Vagina (tissue), 2 donors: ENCODE data around the gene CACNA1I. TPM values are rescaled to one million over a fixed set of nuclear protein-coding genes. Genes with fewer than 3 reads are reported as not detected.

Experiments
- DNase-seq, 2 donors: peaks; one replicate each; pipeline ENCODE4 v3.0.0-alpha.2; 2017; ENCODE audit errors: extremely low spot score in 2 of 2
- H3K27ac ChIP-seq: fragments of 200-600 bp; sonication (generic); one replicate; pipeline ENCODE4 v1.5.1; 2019
- H3K27me3 ChIP-seq: fragments of 200-600 bp; sonication (generic); one replicate; pipeline ENCODE4 v1.5.1; 2019
- H3K36me3 ChIP-seq, 2 donors: fragments of 200-600 bp; sonication (generic); one replicate each; pipeline ENCODE4 v1.5.1; 2017 to 2019
- H3K4me1 ChIP-seq: fragments of 200-600 bp; sonication (generic); one replicate; pipeline ENCODE4 v1.5.1; 2019
- H3K4me3 ChIP-seq, 2 donors: fragments of 200-600 bp; sonication (generic); 1 replicate in 1 of 2; 2 replicates in 1 of 2; pipeline ENCODE4 v1.5.1; 2016 to 2019
- H3K9me3 ChIP-seq: fragments of 200-600 bp; sonication (generic); one replicate; pipeline ENCODE4 v1.5.1; 2019
- CTCF ChIP-seq, 3 experiments: fragments of 450-650 bp in 2 of 3; fragments of 200-600 bp in 1 of 3; sonication (generic) in 1 of 3; IDR thresholded peaks; one replicate each; pipeline ENCODE4 v1.5.1; 2017 to 2019; ENCODE audit warnings: antibody characterized with exemption in 3 of 3, mild to moderate bottlenecking in 2 of 3, moderate library complexity in 2 of 3
- POLR2A ChIP-seq, 2 donors: fragments of 450-650 bp; IDR thresholded peaks; one replicate each; pipeline ENCODE4 v1.6.1; 2017; ENCODE audit warnings: antibody characterized with exemption in 2 of 2, mild to moderate bottlenecking in 2 of 2, moderate library complexity in 2 of 2
- POLR2AphosphoS5 ChIP-seq, 2 donors: sonication (generic); formaldehyde crosslinking; IDR thresholded peaks; one replicate each; pipeline ENCODE4 v1.9.0; 2017; ENCODE audit warnings: antibody characterized with exemption in 2 of 2, mild to moderate bottlenecking in 2 of 2, low read depth in 1 of 2; ENCODE audit not compliant: insufficient read depth in 1 of 2
- intact Hi-C: fragments of 100-400 bp; cut with DNase I; formaldehyde crosslinking; loops from one replicate; pipeline ENCODE4 v1.15.1; 2023
- total RNA-seq: library from RNA; depleted of rRNA; stranded (reverse); fragments of >200 nt; gene quantifications from one replicate; pipeline ENCODE4 v1.2.3, GENCODE V29; 2016

The CACNA1I gene
- total RNA-seq, 1 donor from 2014 or later, result 1.2 TPM

GRCh38 chr22:39528080-39528661, 42.4 kb upstream of the CACNA1I start:
- DNase-seq, result no peak
- H3K4me3 ChIP-seq, result peak overlapping the region in 1 of 2 donors; percentile 1
- no peaks in the 10 kb centered on the region for H3K27me3 ChIP-seq
- no peaks in the 10 kb centered on the region for H3K9me3 ChIP-seq
- H3K27ac ChIP-seq, result peak overlapping the region; percentile 66
- peaks cover 86% of the 10 kb centered on the region for H3K4me1 ChIP-seq
- H3K36me3 ChIP-seq, result peaks cover 0 to 15% of the 10 kb centered on the region in 2 donors
- intact Hi-C loops, result loop anchor here (10.0 kb wide), 1 partner anchor 353 kb away; no protein-coding TSS in a partner anchor
- TF ChIP-seq POLR2AphosphoS5 (IDR thresholded peaks at IDR 0.05; ENCODE audit: insufficient read depth in 1 of 2, low read depth in 1 of 2), result no peak
- no peak for TF ChIP-seq POLR2A (IDR thresholded peaks at IDR 0.05)
- no peak for TF ChIP-seq CTCF (IDR thresholded peaks at IDR 0.05)

GRCh38 chr22:39528681-39529486, 41.7 kb upstream of the CACNA1I start:
- intact Hi-C loops, result loop anchor here (10.0 kb wide), 1 partner anchor 354 kb away; no protein-coding TSS in a partner anchor
- peaks cover 0 to 13% of the 10 kb centered on the region in 2 donors for H3K36me3 ChIP-seq
- H3K4me1 ChIP-seq, result peaks cover 79% of the 10 kb centered on the region
- peak; percentile 65 to 83 for TF ChIP-seq POLR2AphosphoS5 (IDR thresholded peaks at IDR 0.05; ENCODE audit: insufficient read depth in 1 of 2, low read depth in 1 of 2)
- peak; percentile 80 to 99 (median 98) for TF ChIP-seq CTCF (IDR thresholded peaks at IDR 0.05)
- peak in 1 of 2 donors; percentile 64 for TF ChIP-seq POLR2A (IDR thresholded peaks at IDR 0.05)
- no peaks in the 10 kb centered on the region for H3K27me3 ChIP-seq
- DNase-seq, result no peak
- H3K9me3 ChIP-seq, result no peaks in the 10 kb centered on the region
- peak overlapping the region; percentile 9 to 22 for H3K4me3 ChIP-seq
- peak overlapping the region; percentile 66 for H3K27ac ChIP-seq

- Histone ChIP-seq H3K4me3 (peak overlapping the region; percentile 9 to 22), H3K27me3 (no peaks in the 10 kb centered on the region), H3K27ac (peak overlapping the region; percentile 66), H3K36me3 (peaks cover 0 to 8% of the 10 kb centered on the region in 2 donors), H3K4me1 (peaks cover 78% of the 10 kb centered on the region), H3K9me3 (no peaks in the 10 kb centered on the region)
- DNase-seq, result no peak
- TF ChIP-seq POLR2A (IDR thresholded peaks at IDR 0.05) (no peak), POLR2AphosphoS5 (IDR thresholded peaks at IDR 0.05; ENCODE audit: insufficient read depth in 1 of 2, low read depth in 1 of 2) (no peak), CTCF (IDR thresholded peaks at IDR 0.05) (peak in 1 of 3 experiments; percentile 49)
- intact Hi-C loops, result loop anchor here (10.0 kb wide), 1 partner anchor 355 kb away; no protein-coding TSS in a partner anchor
Observed at GRCh38 chr22:39529487-39529851, 41.1 kb upstream of the CACNA1I start.

- H3K27ac ChIP-seq, result peak overlapping the region; percentile 66
- H3K9me3 ChIP-seq, result no peaks in the 10 kb centered on the region
- intact Hi-C loops, result loop anchor here (10.0 kb wide), 1 partner anchor 815 kb away; the partner anchor contains the start of gene ADSL
- H3K4me1 ChIP-seq, result peaks cover 78% of the 10 kb centered on the region
- no peak for DNase-seq
- peaks cover 0 to 5% of the 10 kb centered on the region in 2 donors for H3K36me3 ChIP-seq
- H3K27me3 ChIP-seq, result no peaks in the 10 kb centered on the region
- no peak for TF ChIP-seq POLR2AphosphoS5 (IDR thresholded peaks at IDR 0.05; ENCODE audit: insufficient read depth in 1 of 2, low read depth in 1 of 2)
- TF ChIP-seq CTCF (IDR thresholded peaks at IDR 0.05), result no peak
- TF ChIP-seq POLR2A (IDR thresholded peaks at IDR 0.05), result no peak
- no peak overlapping the region for H3K4me3 ChIP-seq
Observed at GRCh38 chr22:39530116-39530515, 40.4 kb upstream of the CACNA1I start.
